ENCODE results near the gene RTN4.

RTN4 gene

GRCh38 chr2:54949431-54949830, 100.8 kb downstream of the RTN4 start:
- DNase-seq = no peak

GRCh38 chr2:54948120-54948519, 102.1 kb downstream of the RTN4 start:
- no peak for DNase-seq

GRCh38 chr2:54947646-54948045, 102.6 kb downstream of the RTN4 start:
- DNase-seq = no peak

- DNase-seq = no peak
Observed at GRCh38 chr2:54947136-54947535, 103.1 kb downstream of the RTN4 start.

GRCh38 chr2:54946220-54946805, 103.9 kb downstream of the RTN4 start:
- DNase-seq = no peak

GRCh38 chr2:54945391-54946219, 104.6 kb downstream of the RTN4 start:
- DNase-seq = no peak

GRCh38 chr2:54944724-54945326, 105.4 kb downstream of the RTN4 start:
- DNase-seq = no peak

- no peak for DNase-seq
Observed at GRCh38 chr2:54942373-54942772, 107.9 kb downstream of the RTN4 start.

GRCh38 chr2:54941248-54941984, 108.8 kb downstream of the RTN4 start:
- no peak for DNase-seq

GRCh38 chr2:54940723-54941122, 109.5 kb downstream of the RTN4 start:
- DNase-seq = no peak

GRCh38 chr2:54939446-54940118, 110.7 kb downstream of the RTN4 start:
- DNase-seq = no peak

- DNase-seq = no peak
Observed at GRCh38 chr2:54936766-54937165, 113.5 kb downstream of the RTN4 start.

- DNase-seq = no peak
Observed at GRCh38 chr2:54935389-54935788, 114.9 kb downstream of the RTN4 start.

- no peak for DNase-seq
Observed at GRCh38 chr2:54931473-54931872, 118.8 kb downstream of the RTN4 start.

GRCh38 chr2:54928719-54929118, 121.5 kb downstream of the RTN4 start:
- no peak for DNase-seq

- no peak for DNase-seq
Observed at GRCh38 chr2:54927751-54928615, 122.3 kb downstream of the RTN4 start.

GRCh38 chr2:54927085-54927750, 123.0 kb downstream of the RTN4 start:
- no peak for DNase-seq

GRCh38 chr2:54925022-54925421, 125.2 kb downstream of the RTN4 start:
- no peak for DNase-seq

- DNase-seq = no peak
Observed at GRCh38 chr2:54924121-54924520, 126.1 kb downstream of the RTN4 start.

Measured in NCI-H2107 (cell line).